AG09319 (cell line): ENCODE measurements around the gene TMEM132A.

Source experiments
- DNase-seq: peaks from one replicate; pipeline ENCODE4 v3.0.0-alpha.2; 2010; ENCODE audit warnings: low read depth; ENCODE audit errors: extremely low read depth
- TF ChIP-seq, protein P1 (sequence below): IDR thresholded peaks from 2 replicates; pipeline ENCODE4 v1.5.1; 2011; ENCODE audit warnings: low read depth, mild to moderate bottlenecking, inconsistent platforms, low read length, moderate library complexity

The TMEM132A gene

GRCh38 chr11:60939301-60939700 lies 15.0 kb downstream of the TMEM132A start:
- TF ChIP-seq, protein P1, sequence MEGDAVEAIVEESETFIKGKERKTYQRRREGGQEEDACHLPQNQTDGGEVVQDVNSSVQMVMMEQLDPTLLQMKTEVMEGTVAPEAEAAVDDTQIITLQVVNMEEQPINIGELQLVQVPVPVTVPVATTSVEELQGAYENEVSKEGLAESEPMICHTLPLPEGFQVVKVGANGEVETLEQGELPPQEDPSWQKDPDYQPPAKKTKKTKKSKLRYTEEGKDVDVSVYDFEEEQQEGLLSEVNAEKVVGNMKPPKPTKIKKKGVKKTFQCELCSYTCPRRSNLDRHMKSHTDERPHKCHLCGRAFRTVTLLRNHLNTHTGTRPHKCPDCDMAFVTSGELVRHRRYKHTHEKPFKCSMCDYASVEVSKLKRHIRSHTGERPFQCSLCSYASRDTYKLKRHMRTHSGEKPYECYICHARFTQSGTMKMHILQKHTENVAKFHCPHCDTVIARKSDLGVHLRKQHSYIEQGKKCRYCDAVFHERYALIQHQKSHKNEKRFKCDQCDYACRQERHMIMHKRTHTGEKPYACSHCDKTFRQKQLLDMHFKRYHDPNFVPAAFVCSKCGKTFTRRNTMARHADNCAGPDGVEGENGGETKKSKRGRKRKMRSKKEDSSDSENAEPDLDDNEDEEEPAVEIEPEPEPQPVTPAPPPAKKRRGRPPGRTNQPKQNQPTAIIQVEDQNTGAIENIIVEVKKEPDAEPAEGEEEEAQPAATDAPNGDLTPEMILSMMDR, result no peak
- DNase-seq, result no peak

DNA sequence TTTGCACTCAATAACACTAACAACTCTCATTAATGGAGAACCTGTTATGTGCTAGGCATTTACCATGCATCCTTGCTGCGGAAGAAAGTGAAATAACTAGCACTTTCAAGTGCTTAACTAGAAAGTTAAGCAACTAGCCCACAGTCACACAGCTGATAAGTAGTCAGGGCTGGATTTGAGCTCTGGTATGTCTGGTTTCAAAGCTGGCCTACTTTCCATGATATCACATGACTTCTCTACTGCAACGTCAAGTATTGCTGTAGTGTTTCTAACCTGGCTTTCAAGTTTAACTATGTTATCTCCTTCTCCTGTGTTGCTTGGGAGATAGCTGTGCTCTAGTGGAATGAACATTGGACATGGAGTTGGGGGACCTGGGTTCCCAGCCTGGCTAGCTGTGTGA lies 15.6 kb downstream of the TMEM132A start:
- no peak for DNase-seq
- TF ChIP-seq, protein P1, result no peak

GRCh38 chr11:60941371-60942119 lies 17.3 kb downstream of the TMEM132A start:
- TF ChIP-seq, protein P1, result no peak
- DNase-seq, result no peak

GRCh38 chr11:60942219-60942618 lies 18.0 kb downstream of the TMEM132A start:
- no peak for DNase-seq
- TF ChIP-seq, protein P1, result no peak

GRCh38 chr11:60942970-60943565 lies 18.8 kb downstream of the TMEM132A start:
- TF ChIP-seq, protein P1, result no peak
- no peak for DNase-seq

GRCh38 chr11:60944490-60945294 lies 20.4 kb downstream of the TMEM132A start:
- TF ChIP-seq, protein P1, result peak; percentile 2; the same call in 1 of the 2 replicates
- DNase-seq, result no peak

DNA sequence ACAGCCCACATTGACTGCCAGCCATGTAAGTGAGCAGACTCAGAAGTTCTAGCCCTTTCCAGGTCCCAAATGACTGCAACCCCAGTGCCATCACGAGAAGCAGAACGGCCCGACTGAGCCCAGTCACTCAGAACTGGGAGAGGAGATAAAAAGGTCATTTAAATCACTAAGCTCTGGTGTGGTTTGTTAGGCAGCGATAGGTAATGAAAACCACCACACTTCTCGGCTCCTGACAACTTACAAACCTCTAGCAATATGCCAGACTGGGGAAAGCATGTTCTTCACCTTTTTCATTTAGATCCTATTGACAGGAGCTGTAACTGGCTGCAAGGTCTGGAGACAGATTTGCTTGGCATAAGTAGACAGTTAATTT lies 21.0 kb downstream of the TMEM132A start:
- no peak for DNase-seq
- TF ChIP-seq, protein P1, result no peak
